Renal cortex interstitium (tissue), 11 donors: Measurements from ENCODE around the gene SYNDIG1. TPM values are rescaled to one million over a fixed set of nuclear protein-coding genes. Genes with fewer than 3 reads are reported as not detected.
A peak's percentile ranks its signal among the peaks of the same experiment; 100 is the strongest.

Source experiments
- DNase-seq, 11 donors: peaks; one replicate each; pipeline ENCODE4 v3.0.0-alpha.2; 2013; ENCODE audit warnings: low read depth in 9 of 11, low spot score in 4 of 11; ENCODE audit errors: extremely low read depth in 1 of 11
- polyA plus RNA-seq, 3 donors: library from polyadenylated mRNA; unstranded; fragments of 120-200 nt; gene quantifications; one replicate each; pipeline ENCODE4 v1.2.1, GENCODE V29; 2013; ENCODE audit not compliant: insufficient read length in 3 of 3

Gene SYNDIG1
- polyA plus RNA-seq, 3 donors: 7.5 to 10.6 (median 8.2) TPM

GRCh38 chr20:24442909-24443308 lies 26.5 kb upstream of the SYNDIG1 start:
- no peak for DNase-seq

GRCh38 chr20:24443436-24443835 lies 26.0 kb upstream of the SYNDIG1 start:
- DNase-seq: no peak

GRCh38 chr20:24444526-24445190 lies 24.8 kb upstream of the SYNDIG1 start:
- DNase-seq: peak in 1 of 11 donors; percentile 32

GRCh38 chr20:24445510-24446170 lies 23.8 kb upstream of the SYNDIG1 start:
- DNase-seq: no peak

- no peak for DNase-seq
These were observed 22.6 kb upstream of the SYNDIG1 start for GRCh38 chr20:24446811-24447210.

DNA sequence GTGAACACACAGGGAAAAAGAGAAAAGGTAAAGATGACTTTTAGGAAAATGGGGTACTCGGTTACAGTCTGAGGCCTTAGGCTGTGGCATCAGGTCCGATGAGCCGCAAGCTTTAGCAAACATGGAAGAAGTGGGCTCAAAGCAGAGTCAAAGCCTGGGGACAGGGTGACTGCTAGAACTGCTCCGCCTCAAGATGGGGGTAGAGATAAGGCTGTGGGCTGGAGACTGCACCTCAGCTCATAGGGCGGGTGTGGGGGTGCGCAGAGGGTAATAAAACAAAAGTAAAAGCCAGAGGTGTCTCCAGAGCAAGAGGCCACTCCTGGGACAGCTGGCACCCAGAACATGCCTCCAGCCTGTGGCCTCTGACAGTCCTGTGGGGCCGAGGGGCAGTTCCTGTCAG lies 21.3 kb upstream of the SYNDIG1 start:
- no peak for DNase-seq

GRCh38 chr20:24449026-24449720 lies 20.3 kb upstream of the SYNDIG1 start:
- DNase-seq: no peak

GRCh38 chr20:24450177-24450576 lies 19.3 kb upstream of the SYNDIG1 start:
- DNase-seq: no peak

GRCh38 chr20:24450624-24451376 lies 18.6 kb upstream of the SYNDIG1 start:
- no peak for DNase-seq

DNA sequence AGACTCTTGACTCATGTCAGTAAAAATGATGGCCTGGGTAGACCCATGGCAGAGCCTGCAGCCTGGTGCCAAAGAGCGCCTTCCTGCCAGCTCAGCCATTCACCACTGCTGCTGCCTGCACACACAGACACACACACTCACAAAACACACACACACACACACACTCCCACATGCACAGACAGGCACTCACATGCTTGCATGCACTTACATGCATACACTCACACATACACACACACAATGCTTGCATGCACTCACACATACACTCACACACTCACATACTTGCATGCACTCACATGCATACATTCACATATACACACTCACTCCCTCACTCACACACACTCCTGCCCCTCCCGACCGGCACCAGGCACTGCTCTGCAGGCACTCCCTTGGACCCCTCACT lies 18.0 kb upstream of the SYNDIG1 start:
- DNase-seq: no peak

DNA sequence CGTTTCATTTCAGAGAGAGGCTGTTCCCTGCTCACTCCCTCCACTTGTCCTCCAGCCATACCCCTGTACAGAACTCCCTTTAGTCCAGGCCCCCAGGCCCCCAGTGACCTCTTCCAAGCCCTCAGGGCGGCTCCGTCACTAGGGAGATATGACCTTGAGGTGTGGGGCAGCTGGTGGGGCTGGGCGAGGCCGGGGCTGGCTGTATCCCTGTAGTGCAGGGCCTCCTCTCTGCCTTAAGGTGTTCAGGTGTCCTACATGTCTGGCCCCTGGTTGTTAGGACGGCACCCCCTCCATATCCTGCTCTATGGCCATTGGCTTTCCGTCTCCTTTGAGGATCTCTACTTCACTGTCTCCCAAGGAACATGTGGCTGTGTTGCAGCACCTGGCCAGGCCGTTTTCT lies 17.4 kb upstream of the SYNDIG1 start:
- no peak for DNase-seq

DNA sequence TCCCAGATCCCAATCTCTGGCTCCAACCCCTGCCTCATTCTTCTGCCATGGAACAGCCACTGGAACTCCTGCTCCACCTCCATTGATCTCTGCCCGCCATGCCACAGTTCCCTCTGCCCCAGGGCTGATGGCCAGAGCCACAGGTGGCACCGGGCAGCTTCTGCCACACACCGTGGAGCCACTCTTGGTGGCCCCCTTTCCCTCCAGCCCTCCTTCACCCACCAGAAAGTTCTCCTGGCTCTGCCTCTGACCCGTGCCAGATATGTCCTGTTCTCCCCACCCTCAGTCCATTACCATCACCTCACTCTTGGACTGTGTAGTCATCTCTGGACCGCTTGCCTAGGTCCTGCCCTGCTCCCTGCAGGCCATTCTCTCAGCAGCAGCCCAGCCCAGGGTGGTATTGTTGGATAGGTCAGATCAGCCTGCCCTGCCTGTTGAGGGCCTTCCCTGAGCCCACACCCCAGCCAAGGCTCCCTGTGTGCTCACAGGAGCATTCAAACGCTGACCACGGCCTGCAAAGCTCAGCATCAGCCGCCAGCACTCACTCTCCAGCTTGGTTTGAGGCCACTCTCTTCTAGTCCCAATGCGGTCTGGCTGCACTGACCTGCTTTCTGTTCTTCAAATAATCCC lies 16.8 kb upstream of the SYNDIG1 start:
- DNase-seq: no peak

GRCh38 chr20:24453869-24454268 lies 15.6 kb upstream of the SYNDIG1 start:
- DNase-seq: no peak

- DNase-seq: no peak
These were observed 14.3 kb upstream of the SYNDIG1 start for GRCh38 chr20:24455081-24455480.

GRCh38 chr20:24456398-24456781 lies 13.0 kb upstream of the SYNDIG1 start:
- DNase-seq: no peak

DNA sequence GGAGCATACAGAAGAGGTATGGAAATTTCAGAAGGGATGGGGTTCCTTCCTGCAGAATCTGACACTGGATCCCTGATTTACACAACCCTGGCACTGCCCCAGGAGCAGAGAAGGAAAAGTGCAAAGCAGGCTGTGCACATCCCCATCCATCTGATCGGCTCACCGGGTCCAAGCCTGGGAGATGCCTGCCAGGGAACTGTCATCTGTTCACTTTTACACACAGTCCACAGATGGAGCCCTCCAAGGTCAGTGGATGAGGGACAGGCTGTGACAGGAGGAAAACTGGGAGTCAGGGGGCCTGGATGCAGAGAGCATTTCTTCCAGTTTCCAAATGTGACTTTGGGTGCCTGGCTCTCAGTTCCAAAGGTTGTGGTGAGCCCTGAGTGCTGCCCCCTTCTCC lies 11.0 kb upstream of the SYNDIG1 start:
- no peak for DNase-seq

DNA sequence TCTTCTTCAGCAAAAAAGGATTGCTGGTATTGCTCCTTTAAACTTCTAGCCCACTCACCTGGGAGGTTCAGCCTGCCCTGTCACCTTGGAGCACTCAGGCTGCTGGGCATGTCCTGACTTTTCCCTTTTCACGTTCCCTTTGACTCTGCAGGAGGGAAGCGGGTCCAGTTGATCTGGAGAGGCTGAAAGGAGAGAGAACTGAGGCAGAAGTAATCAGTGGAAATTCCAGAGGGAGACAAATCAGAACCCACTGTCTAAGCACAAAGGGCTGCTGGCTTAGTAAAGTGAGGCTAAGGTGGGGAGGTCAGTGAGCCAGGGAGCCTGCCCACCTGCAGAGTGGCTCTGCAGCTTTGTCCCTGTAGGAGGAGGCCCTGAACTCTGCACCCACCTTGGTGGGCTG lies 9.7 kb upstream of the SYNDIG1 start:
- DNase-seq: no peak

DNA sequence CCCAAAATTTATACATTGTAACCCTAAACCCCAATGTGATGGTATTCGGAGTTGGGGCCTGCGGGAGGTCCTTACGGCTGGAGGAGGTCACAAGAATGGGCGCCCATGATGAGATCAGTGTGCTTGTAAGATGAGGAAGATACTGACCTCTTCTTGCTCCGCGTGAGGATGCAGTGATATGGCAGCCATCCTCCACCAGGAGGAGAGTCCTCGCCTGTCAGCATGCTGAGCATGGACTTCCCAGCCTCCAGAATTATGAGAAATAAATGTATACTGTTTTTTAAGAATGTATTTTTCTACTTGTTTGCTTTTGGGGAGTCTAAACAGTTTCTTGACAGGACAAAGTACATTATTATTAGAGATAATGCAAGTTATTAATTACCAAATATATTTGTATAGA lies 8.7 kb upstream of the SYNDIG1 start:
- DNase-seq: no peak

GRCh38 chr20:24461848-24462247 lies 7.6 kb upstream of the SYNDIG1 start:
- DNase-seq: no peak
